HEK293 (cell line): Measurements from ENCODE around the gene COL4A3.

Experiments used
- BCL11B ChIP-seq: fragments of 450-650 bp; formaldehyde crosslinking; IDR thresholded peaks from 2 replicates; pipeline ENCODE4 v1.5.1; 2016; ENCODE audit warnings: low read depth, missing biosample characterization, missing genetic modification characterization
- SCRT2 ChIP-seq: fragments of 450-650 bp; formaldehyde crosslinking; IDR thresholded peaks from 2 replicates; pipeline ENCODE4 v1.5.1; 2016; ENCODE audit warnings: missing biosample characterization, missing genetic modification characterization
- SETDB1 ChIP-seq: IDR thresholded peaks from one replicate; pipeline ENCODE4 v1.6.1; 2017; ENCODE audit warnings: mild to moderate bottlenecking, low read length, moderate library complexity, mixed read lengths; ENCODE audit not compliant: insufficient read length
- SP2 ChIP-seq: fragments of 450-650 bp; formaldehyde crosslinking; IDR thresholded peaks from 2 replicates; pipeline ENCODE4 v1.5.1; 2016; ENCODE audit warnings: missing biosample characterization, missing genetic modification characterization
- TCF7L2 ChIP-seq: IDR thresholded peaks from 2 replicates; pipeline ENCODE4 v1.6.1; 2011; ENCODE audit warnings: low read depth, mild to moderate bottlenecking, inconsistent platforms, low read length, moderate library complexity, borderline replicate concordance
- YY2 ChIP-seq: fragments of 450-650 bp; formaldehyde crosslinking; IDR thresholded peaks from 2 replicates; pipeline ENCODE4 v1.5.1; 2016; ENCODE audit warnings: missing biosample characterization, missing genetic modification characterization
- ZBTB17 ChIP-seq: fragments of 450-650 bp; formaldehyde crosslinking; IDR thresholded peaks from 2 replicates; pipeline ENCODE4 v1.5.1; 2016; ENCODE audit warnings: missing biosample characterization, missing genetic modification characterization
- ZBTB7A ChIP-seq: fragments of 450-650 bp; formaldehyde crosslinking; IDR thresholded peaks from 2 replicates; pipeline ENCODE4 v1.5.1; 2016; ENCODE audit warnings: low read depth, missing biosample characterization, missing genetic modification characterization
- ZFP37 ChIP-seq: fragments of 450-650 bp; formaldehyde crosslinking; IDR thresholded peaks from 2 replicates; pipeline ENCODE4 v1.5.1; 2016; ENCODE audit warnings: missing biosample characterization, missing genetic modification characterization
- ZFP69B ChIP-seq: fragments of 450-650 bp; formaldehyde crosslinking; IDR thresholded peaks from 2 replicates; pipeline ENCODE4 v1.5.1; 2016; ENCODE audit warnings: missing biosample characterization, missing genetic modification characterization
- ZNF214 ChIP-seq: fragments of 450-650 bp; formaldehyde crosslinking; IDR thresholded peaks from 2 replicates; pipeline ENCODE4 v1.5.1; 2017; ENCODE audit warnings: missing biosample characterization, mild to moderate bottlenecking, missing genetic modification characterization, borderline replicate concordance
- ZNF248 ChIP-seq: fragments of 450-650 bp; formaldehyde crosslinking; IDR thresholded peaks from 2 replicates; pipeline ENCODE4 v1.5.1; 2017; ENCODE audit warnings: missing biosample characterization, missing genetic modification characterization
- ZNF416 ChIP-seq: fragments of 450-650 bp; formaldehyde crosslinking; IDR thresholded peaks from 2 replicates; pipeline ENCODE4 v1.5.1; 2016; ENCODE audit warnings: missing biosample characterization, missing genetic modification characterization
- ZNF473 ChIP-seq: fragments of 450-650 bp; formaldehyde crosslinking; IDR thresholded peaks from 2 replicates; pipeline ENCODE4 v1.5.1; 2017; ENCODE audit warnings: missing biosample characterization, missing genetic modification characterization
- ZNF664 ChIP-seq: fragments of 450-650 bp; formaldehyde crosslinking; IDR thresholded peaks from 2 replicates; pipeline ENCODE4 v1.5.1; 2016; ENCODE audit warnings: missing biosample characterization, missing genetic modification characterization
- ZNF768 ChIP-seq: fragments of 450-650 bp; formaldehyde crosslinking; IDR thresholded peaks from 2 replicates; pipeline ENCODE4 v1.5.1; 2018; ENCODE audit warnings: missing biosample characterization, mild to moderate bottlenecking, missing genetic modification characterization
- ZNF791 ChIP-seq: fragments of 450-650 bp; formaldehyde crosslinking; IDR thresholded peaks from 2 replicates; pipeline ENCODE4 v1.5.1; 2016; ENCODE audit warnings: missing biosample characterization, missing genetic modification characterization
- TF ChIP-seq, protein P1 (sequence below): fragments of 450-650 bp; formaldehyde crosslinking; conservative IDR thresholded peaks from 2 replicates; pipeline ENCODE4 v1.5.1; 2016; ENCODE audit warnings: low read depth, missing biosample characterization, missing genetic modification characterization
- TF ChIP-seq, protein P2 (sequence below): fragments of 450-650 bp; formaldehyde crosslinking; IDR thresholded peaks from 2 replicates; pipeline ENCODE4; 2016; ENCODE audit warnings: missing biosample characterization, missing genetic modification characterization
- TF ChIP-seq, protein P3 (sequence below): fragments of 450-650 bp; formaldehyde crosslinking; IDR thresholded peaks from 2 replicates; pipeline ENCODE4 v1.5.1; 2016; ENCODE audit warnings: missing biosample characterization, missing genetic modification characterization, low read depth
- TF ChIP-seq, protein P4 (sequence below): fragments of 450-650 bp; formaldehyde crosslinking; IDR thresholded peaks from 2 replicates; pipeline ENCODE4 v1.5.1; 2017; ENCODE audit warnings: missing biosample characterization, missing genetic modification characterization
- TF ChIP-seq, protein P5 (sequence below): fragments of 450-650 bp; formaldehyde crosslinking; IDR thresholded peaks from 2 replicates; pipeline ENCODE4 v1.5.1; 2016; ENCODE audit warnings: missing biosample characterization, missing genetic modification characterization
- TF ChIP-seq, protein P6 (sequence below): fragments of 450-650 bp; formaldehyde crosslinking; conservative IDR thresholded peaks from 2 replicates; pipeline ENCODE4 v1.5.1; 2016; ENCODE audit warnings: low read depth, missing biosample characterization, missing genetic modification characterization

The COL4A3 gene

DNA sequence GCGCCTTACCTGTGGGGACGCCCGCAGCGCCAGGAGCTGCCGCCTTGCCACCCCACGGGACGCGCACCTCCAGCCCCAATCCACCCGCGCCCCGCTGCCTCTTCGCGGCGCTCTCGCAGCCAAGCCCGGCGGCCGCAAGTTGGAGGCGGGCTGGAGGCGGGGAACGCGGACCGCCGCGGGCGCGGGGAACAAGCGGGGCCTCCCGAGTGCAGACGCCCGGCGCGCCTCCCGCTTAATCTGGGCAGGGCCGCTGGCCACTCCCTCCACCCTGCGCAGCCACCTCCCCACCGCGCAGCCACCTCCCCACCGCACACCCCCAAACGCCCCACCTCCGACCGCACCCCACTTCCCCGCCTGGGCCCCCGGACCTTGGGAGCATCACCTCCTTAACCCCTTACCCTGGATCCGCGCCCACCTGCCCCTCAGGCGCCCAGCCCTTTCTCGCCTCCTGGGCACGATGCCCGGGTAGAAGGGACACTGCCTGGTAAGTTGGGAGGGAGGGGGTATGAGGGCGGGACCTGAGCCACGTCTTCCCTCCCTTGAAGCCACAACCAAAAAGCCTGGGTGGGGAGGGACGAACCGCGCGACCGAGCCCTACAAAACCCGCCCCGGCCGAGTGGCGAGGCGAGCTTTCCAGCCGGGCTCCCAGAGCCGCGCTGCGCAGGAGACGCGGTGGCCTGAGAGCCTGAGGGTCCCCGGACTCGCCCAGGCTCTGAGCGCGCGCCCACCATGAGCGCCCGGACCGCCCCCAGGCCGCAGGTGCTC, at the start of gene COL4A3, which contains the start of gene COL4A4 (continued):
- TF ChIP-seq ZBTB7A (tag by site-specific recombination) (no peak), ZNF664 (tag by site-specific recombination) (no peak), ZNF214 (no peak), ZNF248 (tag by site-specific recombination) (no peak), ZNF768 (no peak), SCRT2 (no peak), SP2 (tag by site-specific recombination) (peak; percentile 67), ZBTB17 (tag by site-specific recombination) (no peak), ZFP37 (tag by site-specific recombination) (no peak), ZNF791 (no peak), ZNF473 (tag by site-specific recombination) (no peak), ZFP69B (tag by site-specific recombination) (no peak), ZNF416 (tag by site-specific recombination) (no peak), SETDB1 (no peak), YY2 (tag by site-specific recombination) (no peak), BCL11B (tag by site-specific recombination) (no peak), TCF7L2 (no peak)
- TF ChIP-seq, protein P1, sequence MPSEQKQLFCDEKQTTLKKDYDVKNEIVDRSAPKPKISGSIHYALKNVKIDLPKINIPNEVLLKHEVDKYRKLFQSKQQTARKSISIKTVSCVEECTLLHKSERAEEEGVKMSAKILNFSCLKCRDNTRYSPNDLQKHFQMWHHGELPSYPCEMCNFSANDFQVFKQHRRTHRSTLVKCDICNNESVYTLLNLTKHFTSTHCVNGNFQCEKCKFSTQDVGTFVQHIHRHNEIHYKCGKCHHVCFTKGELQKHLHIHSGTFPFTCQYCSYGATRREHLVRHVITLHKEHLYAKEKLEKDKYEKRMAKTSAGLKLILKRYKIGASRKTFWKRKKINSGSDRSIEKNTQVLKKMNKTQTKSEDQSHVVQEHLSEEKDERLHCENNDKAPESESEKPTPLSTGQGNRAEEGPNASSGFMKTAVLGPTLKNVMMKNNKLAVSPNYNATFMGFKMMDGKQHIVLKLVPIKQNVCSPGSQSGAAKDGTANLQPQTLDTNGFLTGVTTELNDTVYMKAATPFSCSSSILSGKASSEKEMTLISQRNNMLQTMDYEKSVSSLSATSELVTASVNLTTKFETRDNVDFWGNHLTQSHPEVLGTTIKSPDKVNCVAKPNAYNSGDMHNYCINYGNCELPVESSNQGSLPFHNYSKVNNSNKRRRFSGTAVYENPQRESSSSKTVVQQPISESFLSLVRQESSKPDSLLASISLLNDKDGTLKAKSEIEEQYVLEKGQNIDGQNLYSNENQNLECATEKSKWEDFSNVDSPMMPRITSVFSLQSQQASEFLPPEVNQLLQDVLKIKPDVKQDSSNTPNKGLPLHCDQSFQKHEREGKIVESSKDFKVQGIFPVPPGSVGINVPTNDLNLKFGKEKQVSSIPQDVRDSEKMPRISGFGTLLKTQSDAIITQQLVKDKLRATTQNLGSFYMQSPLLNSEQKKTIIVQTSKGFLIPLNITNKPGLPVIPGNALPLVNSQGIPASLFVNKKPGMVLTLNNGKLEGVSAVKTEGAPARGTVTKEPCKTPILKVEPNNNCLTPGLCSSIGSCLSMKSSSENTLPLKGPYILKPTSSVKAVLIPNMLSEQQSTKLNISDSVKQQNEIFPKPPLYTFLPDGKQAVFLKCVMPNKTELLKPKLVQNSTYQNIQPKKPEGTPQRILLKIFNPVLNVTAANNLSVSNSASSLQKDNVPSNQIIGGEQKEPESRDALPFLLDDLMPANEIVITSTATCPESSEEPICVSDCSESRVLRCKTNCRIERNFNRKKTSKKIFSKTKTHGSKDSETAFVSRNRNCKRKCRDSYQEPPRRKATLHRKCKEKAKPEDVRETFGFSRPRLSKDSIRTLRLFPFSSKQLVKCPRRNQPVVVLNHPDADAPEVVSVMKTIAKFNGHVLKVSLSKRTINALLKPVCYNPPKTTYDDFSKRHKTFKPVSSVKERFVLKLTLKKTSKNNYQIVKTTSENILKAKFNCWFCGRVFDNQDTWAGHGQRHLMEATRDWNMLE: no peak
- TF ChIP-seq, protein P2, sequence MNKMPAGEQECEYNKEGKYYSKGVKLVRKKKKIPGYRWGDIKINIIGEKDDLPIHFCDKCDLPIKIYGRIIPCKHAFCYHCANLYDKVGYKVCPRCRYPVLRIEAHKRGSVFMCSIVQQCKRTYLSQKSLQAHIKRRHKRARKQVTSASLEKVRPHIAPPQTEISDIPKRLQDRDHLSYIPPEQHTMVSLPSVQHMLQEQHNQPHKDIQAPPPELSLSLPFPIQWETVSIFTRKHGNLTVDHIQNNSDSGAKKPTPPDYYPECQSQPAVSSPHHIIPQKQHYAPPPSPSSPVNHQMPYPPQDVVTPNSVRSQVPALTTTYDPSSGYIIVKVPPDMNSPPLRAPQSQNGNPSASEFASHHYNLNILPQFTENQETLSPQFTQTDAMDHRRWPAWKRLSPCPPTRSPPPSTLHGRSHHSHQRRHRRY (tag by site-specific recombination): no peak
- TF ChIP-seq, protein P3, sequence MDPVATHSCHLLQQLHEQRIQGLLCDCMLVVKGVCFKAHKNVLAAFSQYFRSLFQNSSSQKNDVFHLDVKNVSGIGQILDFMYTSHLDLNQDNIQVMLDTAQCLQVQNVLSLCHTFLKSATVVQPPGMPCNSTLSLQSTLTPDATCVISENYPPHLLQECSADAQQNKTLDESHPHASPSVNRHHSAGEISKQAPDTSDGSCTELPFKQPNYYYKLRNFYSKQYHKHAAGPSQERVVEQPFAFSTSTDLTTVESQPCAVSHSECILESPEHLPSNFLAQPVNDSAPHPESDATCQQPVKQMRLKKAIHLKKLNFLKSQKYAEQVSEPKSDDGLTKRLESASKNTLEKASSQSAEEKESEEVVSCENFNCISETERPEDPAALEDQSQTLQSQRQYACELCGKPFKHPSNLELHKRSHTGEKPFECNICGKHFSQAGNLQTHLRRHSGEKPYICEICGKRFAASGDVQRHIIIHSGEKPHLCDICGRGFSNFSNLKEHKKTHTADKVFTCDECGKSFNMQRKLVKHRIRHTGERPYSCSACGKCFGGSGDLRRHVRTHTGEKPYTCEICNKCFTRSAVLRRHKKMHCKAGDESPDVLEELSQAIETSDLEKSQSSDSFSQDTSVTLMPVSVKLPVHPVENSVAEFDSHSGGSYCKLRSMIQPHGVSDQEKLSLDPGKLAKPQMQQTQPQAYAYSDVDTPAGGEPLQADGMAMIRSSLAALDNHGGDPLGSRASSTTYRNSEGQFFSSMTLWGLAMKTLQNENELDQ (tag by site-specific recombination): no peak
- TF ChIP-seq, protein P4, sequence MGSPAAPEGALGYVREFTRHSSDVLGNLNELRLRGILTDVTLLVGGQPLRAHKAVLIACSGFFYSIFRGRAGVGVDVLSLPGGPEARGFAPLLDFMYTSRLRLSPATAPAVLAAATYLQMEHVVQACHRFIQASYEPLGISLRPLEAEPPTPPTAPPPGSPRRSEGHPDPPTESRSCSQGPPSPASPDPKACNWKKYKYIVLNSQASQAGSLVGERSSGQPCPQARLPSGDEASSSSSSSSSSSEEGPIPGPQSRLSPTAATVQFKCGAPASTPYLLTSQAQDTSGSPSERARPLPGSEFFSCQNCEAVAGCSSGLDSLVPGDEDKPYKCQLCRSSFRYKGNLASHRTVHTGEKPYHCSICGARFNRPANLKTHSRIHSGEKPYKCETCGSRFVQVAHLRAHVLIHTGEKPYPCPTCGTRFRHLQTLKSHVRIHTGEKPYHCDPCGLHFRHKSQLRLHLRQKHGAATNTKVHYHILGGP (tag by site-specific recombination): no peak
- TF ChIP-seq, protein P5, sequence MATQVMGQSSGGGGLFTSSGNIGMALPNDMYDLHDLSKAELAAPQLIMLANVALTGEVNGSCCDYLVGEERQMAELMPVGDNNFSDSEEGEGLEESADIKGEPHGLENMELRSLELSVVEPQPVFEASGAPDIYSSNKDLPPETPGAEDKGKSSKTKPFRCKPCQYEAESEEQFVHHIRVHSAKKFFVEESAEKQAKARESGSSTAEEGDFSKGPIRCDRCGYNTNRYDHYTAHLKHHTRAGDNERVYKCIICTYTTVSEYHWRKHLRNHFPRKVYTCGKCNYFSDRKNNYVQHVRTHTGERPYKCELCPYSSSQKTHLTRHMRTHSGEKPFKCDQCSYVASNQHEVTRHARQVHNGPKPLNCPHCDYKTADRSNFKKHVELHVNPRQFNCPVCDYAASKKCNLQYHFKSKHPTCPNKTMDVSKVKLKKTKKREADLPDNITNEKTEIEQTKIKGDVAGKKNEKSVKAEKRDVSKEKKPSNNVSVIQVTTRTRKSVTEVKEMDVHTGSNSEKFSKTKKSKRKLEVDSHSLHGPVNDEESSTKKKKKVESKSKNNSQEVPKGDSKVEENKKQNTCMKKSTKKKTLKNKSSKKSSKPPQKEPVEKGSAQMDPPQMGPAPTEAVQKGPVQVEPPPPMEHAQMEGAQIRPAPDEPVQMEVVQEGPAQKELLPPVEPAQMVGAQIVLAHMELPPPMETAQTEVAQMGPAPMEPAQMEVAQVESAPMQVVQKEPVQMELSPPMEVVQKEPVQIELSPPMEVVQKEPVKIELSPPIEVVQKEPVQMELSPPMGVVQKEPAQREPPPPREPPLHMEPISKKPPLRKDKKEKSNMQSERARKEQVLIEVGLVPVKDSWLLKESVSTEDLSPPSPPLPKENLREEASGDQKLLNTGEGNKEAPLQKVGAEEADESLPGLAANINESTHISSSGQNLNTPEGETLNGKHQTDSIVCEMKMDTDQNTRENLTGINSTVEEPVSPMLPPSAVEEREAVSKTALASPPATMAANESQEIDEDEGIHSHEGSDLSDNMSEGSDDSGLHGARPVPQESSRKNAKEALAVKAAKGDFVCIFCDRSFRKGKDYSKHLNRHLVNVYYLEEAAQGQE: no peak
- TF ChIP-seq, protein P6, sequence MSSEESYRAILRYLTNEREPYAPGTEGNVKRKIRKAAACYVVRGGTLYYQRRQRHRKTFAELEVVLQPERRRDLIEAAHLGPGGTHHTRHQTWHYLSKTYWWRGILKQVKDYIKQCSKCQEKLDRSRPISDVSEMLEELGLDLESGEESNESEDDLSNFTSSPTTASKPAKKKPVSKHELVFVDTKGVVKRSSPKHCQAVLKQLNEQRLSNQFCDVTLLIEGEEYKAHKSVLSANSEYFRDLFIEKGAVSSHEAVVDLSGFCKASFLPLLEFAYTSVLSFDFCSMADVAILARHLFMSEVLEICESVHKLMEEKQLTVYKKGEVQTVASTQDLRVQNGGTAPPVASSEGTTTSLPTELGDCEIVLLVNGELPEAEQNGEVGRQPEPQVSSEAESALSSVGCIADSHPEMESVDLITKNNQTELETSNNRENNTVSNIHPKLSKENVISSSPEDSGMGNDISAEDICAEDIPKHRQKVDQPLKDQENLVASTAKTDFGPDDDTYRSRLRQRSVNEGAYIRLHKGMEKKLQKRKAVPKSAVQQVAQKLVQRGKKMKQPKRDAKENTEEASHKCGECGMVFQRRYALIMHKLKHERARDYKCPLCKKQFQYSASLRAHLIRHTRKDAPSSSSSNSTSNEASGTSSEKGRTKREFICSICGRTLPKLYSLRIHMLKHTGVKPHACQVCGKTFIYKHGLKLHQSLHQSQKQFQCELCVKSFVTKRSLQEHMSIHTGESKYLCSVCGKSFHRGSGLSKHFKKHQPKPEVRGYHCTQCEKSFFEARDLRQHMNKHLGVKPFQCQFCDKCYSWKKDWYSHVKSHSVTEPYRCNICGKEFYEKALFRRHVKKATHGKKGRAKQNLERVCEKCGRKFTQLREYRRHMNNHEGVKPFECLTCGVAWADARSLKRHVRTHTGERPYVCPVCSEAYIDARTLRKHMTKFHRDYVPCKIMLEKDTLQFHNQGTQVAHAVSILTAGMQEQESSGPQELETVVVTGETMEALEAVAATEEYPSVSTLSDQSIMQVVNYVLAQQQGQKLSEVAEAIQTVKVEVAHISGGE: no peak
